NCI-H2107 (cell line): Measurements from ENCODE around the gene MT1H.
A peak's percentile ranks its signal among the peaks of the same experiment; 100 is the strongest.
"Not testable (repeated sequence)": the region's sequence is repeated elsewhere in the genome, so short reads cannot be mapped to it uniquely, and the experiment has no call there.

Experiments
- DNase-seq: peaks from one replicate; lab custom pipeline; 2025; lab: John Stamatoyannopoulos, UW

MT1H gene

GRCh38 chr16:56665286-56666261, 4.0 kb upstream of the MT1H start:
- not testable (repeated sequence) for DNase-seq

GRCh38 chr16:56667581-56668571, 1.7 kb upstream of the MT1H start, which contains the start of gene MT1G:
TSS of gene MT1G (minus strand) at chr16:56668065. CDS start at chr16:56667993, 72 bp downstream.
- DNase-seq = no peak

GRCh38 chr16:56669840-56670619, 416 bp downstream of the MT1H start:
- no peak for DNase-seq

- DNase-seq = no peak
These were observed 963 bp downstream of the MT1H start for GRCh38 chr16:56670620-56670934.

GRCh38 chr16:56671691-56672090, 2.1 kb downstream of the MT1H start:
- not testable (repeated sequence) for DNase-seq

GRCh38 chr16:56672171-56672570, 2.6 kb downstream of the MT1H start:
- DNase-seq = not testable (repeated sequence)

GRCh38 chr16:56672761-56673536, 3.3 kb downstream of the MT1H start:
- no peak for DNase-seq

GRCh38 chr16:56673921-56674320, 4.3 kb downstream of the MT1H start:
- DNase-seq = no peak

- not testable (repeated sequence) for DNase-seq
These were observed 5.0 kb downstream of the MT1H start for GRCh38 chr16:56674570-56674969.

GRCh38 chr16:56675685-56676210, 6.1 kb downstream of the MT1H start:
- DNase-seq = no peak

- no peak for DNase-seq
These were observed 7.9 kb downstream of the MT1H start for GRCh38 chr16:56677474-56677873.

- DNase-seq = no peak
These were observed 9.6 kb downstream of the MT1H start for GRCh38 chr16:56679078-56679730.

- DNase-seq = no peak
These were observed 10.2 kb downstream of the MT1H start for GRCh38 chr16:56679818-56680217.

- peak; percentile 78 for DNase-seq
These were observed 12.5 kb downstream of the MT1H start, which contains the start of gene MT1X for GRCh38 chr16:56681939-56682702. TSS of gene MT1X (plus strand) at chr16:56682470. CDS start at chr16:56682541, 71 bp downstream.

GRCh38 chr16:56682703-56683397, 13.2 kb downstream of the MT1H start:
- no peak for DNase-seq

- DNase-seq = no peak
These were observed 14.0 kb downstream of the MT1H start for GRCh38 chr16:56683424-56684172.

- no peak for DNase-seq
These were observed 14.8 kb downstream of the MT1H start for GRCh38 chr16:56684256-56684925.
